HG03442 (cell line): ENCODE measurements around the gene MAB21L1.

Source experiments
- ATAC-seq: cut with Tn5 transposase; IDR thresholded peaks from one replicate; pipeline ENCODE4 v1.9.1; 2021; ENCODE audit warnings: mild to moderate bottlenecking, moderate library complexity; ENCODE audit not compliant: unreplicated experiment

MAB21L1 gene

DNA sequence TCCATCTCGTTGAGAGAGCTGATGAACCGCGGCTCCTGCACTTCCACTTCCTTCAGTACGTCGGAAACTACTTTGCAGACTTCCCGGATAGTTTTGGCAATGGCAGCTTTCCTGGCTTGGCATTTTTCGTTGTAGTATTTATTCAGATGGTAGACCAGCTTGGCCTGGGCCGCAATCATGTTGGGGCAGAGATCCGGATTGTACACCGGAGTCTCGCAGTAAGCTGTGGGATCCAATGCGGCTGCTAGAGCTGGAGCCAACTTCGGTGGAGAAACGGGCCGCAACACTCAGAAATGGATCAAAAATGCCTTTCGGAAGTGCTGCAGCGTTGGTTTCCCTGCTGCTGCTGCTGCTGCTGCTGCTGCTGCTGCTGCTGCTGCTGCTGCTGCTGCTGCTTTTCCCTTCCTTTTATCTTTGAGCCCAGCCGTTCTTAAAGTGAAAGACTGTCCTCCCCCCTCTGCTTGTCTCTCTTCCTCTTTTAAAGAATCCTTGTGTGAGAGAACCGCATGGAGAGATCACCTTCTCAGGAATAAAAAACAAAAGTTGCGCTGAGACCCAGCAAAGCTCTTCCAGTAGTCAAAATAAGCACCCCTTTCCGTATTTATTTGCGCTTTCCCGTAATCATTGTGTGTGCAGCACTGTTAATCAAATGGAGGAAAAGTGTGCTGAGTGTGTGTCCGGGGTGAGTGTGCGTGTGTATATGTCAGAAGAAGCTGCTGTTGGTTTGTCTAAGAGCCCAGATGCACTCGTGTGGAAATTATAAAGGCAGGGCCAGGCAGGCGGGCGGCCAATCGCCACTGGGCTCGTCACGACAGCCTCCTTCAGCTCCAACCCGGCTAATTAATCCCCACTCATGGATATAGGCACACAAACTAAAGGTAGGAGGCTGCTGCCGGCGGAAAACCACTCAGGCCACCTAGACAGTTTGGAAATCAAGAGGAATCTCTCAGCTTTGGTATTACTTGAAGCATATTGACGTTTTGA, at the start of gene MAB21L1:
Gene MAB21L1, minus strand, starts transcription at position 730 of the 984 bp plus-strand sequence. Its CDS starts 551 bp downstream, at position 179.
- ATAC-seq = no peak

DNA sequence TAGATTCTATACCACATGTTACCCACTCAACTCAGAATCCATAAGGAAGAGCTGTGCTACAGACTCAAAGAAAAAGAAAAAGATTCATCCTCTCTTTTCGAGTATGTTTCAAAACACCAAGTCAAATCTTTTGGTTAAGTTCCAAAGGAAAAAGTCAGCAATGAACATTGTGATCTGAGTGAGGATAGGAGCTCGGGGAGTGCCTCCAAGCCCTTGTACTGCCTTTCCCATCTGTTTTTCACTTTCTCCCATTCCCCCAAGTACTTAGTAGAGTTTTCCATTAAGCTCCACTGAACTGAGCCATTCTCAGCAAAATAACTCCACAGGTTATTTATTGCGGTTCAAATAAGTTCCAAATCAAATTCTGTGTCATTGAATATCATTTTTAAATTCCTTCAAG, 47.7 kb upstream of the MAB21L1 start:
- no peak for ATAC-seq

DNA sequence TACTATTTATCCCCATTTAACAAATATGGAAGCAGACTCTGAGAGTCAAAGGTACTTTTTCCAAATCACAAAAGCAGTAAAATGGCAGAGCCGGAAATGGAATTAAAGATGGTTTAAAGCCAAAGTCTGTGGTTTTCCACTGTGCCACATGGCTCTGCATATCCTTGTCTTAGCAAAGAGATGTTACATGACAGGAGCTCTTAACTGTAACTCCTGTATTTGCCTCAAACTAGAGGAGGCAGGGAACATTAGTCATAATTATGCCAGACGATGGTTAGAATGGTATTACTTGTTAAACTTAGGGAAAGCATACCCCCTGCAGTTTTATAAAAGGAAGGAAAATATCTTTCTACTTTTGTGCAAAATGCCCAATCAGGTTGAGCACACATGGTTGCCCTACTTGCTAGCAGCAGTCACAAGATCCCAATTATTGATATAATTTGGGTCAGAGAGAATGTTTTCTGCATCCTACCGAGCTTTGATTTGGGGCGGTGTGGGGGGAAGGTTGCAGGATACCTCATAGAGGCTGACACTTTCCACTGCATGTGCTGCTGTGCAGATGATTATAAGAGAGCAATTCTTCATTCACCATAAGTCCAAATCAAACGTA, 42.0 kb upstream of the MAB21L1 start:
- no peak for ATAC-seq

DNA sequence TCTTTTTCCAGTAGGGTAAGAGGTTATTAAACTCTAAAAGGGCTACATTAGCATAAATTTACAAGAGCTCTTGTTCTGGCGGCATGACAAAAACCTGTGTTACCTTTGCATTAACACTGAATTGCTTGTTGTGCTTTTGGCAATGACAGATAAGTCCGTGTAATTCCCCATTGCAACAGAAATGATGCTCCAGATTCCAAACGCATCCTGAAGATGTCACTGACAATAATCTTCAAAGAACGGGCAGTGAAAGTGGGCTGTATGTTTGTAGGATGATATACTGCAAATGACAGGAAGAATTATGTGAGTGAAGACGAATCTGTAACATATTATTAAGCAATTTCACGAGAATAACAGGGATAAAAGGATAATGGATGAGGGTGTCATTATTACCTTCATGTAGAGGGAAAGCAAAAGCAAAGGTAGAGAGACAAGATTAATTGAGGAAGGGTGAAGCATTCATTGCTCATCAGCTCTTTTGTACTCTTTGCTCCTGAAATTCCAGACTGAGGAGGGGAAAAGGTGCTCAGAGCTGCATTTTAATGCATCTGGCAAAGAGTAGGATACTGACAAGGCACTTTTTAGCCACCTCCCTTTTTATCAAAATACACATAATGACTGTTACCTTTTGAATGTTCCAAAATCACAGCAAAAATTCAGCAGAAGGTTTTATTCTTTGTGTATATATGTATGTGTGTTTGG, 38.5 kb upstream of the MAB21L1 start:
- no peak for ATAC-seq

DNA sequence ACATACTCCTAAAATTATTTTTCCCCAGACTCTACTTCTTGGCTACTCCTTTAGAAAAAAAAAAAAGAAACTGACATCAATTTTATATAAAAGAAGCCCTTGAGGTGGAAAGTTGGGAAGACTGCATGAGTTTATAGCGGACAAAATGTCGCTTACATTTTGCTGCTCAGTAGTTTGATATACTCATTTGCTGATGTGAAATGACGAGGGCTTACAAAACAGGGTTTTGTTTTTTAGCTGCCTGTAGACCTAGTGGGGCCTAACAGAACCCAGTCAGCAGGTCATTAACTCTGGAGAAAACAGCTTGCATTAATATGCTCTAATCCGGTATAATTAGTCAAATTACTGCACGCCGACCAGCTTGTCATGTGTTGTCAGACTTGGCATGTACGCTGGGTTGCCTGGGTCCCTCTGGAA, 37.6 kb upstream of the MAB21L1 start:
- no peak for ATAC-seq

DNA sequence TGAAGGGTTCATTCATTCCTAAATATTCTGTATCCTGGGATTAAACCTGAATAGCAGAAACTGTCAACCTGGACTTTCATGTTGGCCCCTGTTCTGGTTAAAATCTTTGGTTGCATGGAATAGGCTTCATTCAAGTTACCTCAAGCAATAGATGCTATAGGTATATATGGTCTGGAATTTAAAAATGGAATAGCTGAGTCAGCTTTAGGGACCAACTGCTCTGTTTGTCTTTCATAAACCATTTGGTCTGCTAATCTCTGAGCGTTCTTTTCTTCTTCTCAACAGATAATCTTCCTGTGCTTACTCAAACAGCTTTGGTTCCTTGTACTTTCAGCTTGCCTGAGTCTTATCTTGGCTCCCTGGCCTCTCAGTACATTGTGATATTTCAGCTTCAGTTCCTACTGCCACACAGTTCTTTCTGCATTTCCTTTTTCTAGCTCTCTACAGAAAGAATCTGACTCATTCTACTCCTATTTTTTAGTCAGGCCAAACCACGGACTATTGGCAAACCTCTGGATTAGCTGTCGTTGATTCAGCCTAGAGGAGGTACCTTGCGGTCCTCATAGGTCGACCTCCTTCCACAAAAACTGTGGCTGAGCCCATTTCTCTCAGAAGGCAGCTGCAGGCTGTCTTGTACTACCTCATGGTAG, 35.9 kb upstream of the MAB21L1 start:
- no peak for ATAC-seq

DNA sequence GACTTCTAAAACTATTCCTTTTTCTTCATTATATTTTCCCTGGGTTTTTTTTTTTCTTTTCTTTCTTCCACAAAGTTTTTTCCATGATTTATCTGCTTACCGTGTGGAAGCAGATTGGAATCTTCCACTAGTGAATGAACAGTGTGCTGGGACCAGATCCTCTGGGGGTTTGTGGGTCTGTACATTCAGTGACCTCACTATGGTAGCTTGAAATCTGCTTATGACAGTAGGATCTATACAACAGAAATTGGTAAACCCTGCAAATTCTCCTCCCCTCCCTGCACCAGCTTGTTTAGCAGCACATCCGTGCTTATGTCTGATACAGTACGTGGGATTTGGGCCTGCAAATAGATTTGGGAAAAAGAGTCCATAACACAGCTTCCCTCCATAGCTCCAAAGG, 26.0 kb upstream of the MAB21L1 start:
- no peak for ATAC-seq

DNA sequence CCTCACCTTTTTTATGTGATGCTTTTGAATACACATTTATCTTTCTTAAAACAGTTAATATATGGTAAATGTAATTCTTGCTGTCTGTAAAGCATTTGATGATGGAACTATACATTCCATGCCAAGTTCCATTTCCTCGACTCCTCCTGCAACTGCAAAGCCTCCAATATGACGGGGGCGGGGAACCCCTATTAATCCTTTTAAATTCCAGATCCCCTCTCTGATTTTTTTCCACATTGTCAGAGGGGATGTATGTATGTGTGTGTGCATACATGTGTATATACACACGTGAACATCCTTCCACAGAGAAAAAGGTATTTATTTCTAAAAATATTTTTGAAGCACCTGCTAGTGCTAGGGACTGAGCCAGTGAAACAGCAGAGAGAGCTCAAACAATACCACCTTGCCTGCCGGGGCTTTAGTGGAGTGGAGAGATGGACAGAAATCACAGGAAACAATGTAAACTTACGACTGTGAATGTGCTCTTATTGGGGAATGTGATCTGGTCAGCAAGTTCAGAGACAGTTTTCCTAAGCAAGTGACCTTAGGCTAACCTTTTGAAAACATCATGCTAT, 25.3 kb upstream of the MAB21L1 start:
- ATAC-seq = no peak

DNA sequence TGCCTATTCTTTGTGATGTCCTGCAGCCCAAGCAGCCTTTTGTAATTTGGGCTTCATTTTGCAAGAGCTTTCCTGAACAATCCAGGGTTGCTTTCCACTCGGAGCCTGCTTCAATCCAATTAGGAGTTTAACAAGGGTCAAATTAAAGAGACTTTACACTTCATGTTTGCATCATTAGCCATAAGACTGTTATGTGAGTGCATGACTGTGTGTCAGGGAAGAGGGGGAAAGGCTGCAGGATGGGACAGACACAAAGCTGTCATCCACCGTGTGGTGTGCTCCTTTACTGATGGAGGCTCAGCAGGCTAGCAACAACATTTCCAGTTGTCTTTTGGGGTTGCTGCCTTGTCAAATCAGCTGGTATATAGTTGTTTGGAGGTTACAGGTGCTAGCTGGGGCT, 23.7 kb upstream of the MAB21L1 start:
- ATAC-seq = no peak

DNA sequence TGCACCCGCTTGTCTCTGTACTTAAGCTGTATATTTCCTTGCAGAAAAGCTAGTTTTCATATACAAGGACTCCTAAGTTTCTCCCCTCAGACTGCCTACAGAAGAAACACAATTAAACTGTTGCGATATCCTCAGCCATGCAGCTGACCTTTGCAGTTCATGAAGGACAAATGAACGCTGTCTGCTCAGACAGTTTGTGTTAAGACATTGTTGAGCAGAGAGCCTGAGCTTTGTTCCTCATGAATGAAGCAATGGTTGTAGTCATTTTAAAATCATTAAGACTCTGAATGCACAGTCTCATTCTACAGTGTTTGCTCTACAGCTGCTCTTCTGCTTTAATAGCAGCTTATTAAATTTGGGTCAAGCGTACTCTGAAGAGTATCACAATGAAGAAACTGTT, 23.2 kb upstream of the MAB21L1 start:
- ATAC-seq = no peak

DNA sequence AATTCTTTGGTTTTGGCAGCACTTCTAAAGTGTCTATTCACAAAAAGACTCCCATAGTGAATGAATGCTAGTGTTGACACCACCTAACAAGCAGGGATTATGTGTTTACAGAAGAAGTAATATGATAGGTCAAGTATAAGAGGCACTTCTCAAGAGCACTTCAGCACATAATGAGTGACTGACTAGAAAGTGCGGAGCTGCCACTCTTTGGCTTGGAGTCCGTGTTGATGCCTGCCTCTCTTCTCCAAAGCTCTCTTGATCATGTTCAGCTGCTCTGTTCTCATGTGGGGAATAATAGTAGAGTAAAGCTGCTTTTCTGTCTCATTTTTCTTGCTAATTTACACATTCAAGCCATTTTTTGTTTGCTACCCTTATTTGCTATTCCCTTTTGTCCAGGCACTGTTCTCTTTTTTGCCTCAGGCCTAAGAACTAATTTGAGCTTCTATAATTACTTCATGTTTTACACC, 22.7 kb upstream of the MAB21L1 start:
- no peak for ATAC-seq

DNA sequence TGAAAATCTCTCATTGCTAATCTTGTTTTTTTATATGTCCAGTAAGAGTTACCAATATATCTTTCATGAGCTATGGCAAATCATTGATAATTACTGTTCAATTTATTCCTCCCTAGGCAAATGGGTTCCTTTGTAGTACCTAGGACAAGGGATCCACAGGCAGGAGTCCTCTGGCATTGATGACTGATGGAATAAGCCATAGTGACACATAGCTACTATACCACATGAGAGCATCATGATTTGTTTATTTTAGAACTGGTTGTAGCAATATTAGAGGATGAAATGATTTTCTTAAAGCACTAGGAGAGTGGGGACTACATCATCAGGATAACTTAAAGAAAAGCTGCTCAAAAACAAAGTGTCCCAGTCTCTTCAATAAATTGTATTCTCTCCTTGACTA, 21.7 kb upstream of the MAB21L1 start:
- no peak for ATAC-seq

DNA sequence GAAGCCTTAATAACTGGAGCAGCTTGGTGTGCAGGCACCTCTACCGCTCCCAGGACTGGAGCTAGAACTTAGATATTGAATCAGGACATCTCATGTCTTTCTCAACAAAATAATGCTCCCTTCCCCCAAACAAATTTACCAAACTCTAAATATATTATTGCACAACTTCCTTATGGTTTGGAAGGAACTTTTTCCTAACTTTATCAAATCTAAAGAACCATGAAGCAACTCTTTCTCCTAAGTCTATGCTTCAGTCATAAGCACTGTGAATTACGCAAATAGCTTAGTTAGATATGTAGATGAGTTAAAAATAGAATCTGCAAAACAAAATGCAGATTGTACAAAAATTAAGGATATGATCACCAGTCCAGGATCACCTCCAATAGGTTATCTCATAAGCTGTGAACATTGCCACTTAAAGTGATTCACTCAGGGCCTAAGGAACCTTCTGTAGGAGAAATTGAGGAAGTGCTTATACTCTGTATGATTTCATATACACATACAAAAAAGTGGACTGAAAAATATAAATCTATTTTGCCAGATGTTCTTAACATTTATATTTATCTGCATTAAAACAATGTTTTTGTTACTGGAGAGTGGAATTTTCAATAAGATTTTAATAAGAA, 20.4 kb upstream of the MAB21L1 start:
- no peak for ATAC-seq

DNA sequence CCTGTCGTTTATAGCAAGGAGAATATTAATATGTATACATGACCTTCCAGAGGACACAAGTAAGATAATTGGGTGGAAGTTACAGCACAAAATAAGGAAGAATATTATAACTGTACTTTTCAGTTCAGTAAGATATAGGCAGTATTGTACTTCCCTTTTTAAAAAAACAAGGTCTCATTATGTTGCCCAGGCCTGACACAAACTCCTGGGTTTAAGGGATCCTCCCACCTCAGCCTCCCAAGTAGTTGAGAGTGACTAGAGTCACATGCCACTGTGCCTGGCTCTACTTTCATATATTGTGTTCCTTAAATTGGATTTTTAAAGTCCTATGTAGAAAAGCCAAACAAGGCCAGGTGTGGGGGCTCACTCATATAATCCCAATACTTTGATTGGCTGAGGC, 19.5 kb upstream of the MAB21L1 start:
- ATAC-seq = no peak

DNA sequence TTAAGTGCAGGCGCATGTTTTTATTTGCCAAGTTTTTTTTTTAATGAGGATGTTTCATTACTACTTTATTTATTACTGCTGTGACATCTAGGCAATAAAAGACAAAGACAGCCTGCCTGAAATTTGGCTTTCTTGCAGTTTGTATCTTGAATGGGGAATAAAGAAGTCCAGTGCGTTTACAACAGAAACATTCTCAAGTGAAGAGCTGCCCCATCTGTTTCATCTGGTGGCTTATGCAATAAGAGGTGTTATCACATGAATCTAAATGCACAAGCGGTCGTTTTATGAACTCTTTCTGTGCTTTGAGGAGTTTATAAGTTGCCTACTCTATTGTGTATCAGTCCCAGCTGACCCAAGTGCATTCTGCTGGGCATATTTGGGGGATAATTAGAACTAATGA, 12.6 kb upstream of the MAB21L1 start:
- ATAC-seq = no peak

DNA sequence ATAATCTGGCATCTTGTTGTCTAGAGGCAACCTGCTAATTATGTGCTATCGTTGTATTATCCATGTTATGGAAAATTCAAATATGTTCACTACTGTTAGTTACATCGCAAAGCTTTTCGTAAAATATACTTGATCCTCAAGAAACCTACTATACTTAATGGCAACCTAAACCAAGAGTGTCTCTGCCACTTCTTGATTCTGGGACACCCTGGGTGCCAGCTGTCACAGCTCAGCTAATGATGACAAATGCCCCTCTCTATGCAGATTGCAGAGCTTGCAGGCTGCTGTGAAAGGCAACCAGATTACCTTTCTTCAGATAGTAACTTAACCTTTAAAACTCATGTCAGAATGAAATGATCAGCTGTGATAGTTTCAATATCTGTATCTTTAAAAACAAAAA, 8.9 kb upstream of the MAB21L1 start:
- no peak for ATAC-seq

DNA sequence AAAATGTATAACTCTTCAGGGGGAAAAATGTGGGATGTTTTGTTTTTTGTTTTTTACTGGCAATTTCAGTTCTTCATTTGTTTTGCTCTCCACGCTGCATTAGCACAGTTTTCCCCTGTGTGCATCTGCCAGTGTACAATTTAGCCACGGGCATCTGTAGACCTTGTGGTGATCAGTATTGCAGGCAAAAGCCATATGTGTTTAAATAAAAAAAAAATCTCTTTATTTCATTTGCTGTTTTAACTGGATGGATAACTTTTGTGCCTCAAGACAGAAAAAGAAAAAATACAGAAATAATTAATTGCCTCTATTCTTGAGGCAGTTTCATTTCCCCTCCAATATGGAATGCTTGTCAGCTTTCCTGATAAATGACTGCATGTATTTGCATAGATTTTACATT, 7.9 kb upstream of the MAB21L1 start:
- no peak for ATAC-seq

DNA sequence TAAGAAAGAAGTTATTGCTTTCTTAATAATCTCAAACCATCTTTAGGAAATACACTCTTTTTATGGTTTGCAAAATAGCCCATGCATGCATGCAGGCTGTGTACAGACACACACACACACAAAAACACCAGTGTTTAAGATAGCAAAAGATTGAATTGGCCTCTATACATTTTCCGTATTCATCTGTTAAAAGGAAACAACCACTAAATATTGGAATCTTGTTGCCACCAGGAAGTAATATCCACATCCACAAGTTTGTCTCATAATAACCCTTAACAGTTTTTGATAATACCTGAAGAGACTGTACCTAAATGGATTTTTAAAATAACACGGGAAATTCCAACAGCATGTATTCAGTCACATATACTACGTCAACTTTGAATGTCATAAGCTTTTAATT, 7.3 kb upstream of the MAB21L1 start:
- ATAC-seq = no peak

DNA sequence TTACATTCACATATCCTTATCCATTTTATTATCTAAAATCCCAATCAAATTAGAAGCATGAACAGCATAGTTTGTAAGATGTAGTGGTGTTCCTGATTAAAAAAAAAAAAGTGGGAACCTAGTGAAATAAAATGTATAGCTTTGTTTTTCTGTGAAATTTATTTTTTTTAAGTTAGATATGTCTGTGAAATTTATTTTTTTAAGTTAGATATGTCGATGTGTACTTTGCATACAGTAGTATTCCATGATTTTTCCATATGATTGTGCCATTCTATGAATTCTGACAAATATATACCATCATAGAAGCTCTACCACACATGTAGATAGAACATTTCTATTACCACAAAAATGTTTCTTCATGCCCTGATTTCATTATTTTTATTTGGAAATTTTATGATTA, 6.0 kb upstream of the MAB21L1 start:
- no peak for ATAC-seq

DNA sequence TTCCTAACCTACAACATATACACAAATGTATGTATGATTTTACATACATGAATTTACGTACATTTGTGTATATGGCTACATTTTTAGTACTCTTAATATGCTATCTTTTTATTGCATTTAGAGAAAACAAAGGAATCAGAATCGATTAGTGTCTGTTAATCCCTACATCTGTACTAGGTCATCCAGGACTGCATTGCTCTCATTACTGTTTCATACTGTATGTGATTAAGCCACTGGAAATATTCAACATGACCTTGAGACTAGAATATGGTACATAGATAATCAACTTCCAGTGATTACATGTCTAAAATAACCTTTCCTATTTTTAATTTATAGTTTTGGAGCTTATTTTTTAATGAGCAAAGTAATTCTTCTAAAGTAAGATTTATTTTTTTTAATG, 5.3 kb upstream of the MAB21L1 start:
- ATAC-seq = no peak
